PC-9 (cell line): Measurements from ENCODE around the gene TMPO. TPM values are rescaled to one million over a fixed set of nuclear protein-coding genes. Genes with fewer than 3 reads are reported as not detected.
A peak's percentile ranks its signal among the peaks of the same experiment; 100 is the strongest.
"Not testable (repeated sequence)": the region's sequence is repeated elsewhere in the genome, so short reads cannot be mapped to it uniquely, and the experiment has no call there.

Source experiments
- BruUV-seq: library from RNA; stranded (reverse); fragments of 400-500 nt; replicated peaks from 2 replicates; lab custom pipeline; 2021; lab: Mats Ljungman, UMichigan
- CTCF ChIA-PET: fragments of 300-600 bp; sonication (Branson Sonifier 250); formaldehyde crosslinking; loops from one replicate; lab custom pipeline; 2022; ENCODE audit warnings: antibody characterized with exemption; lab: Charles Lee
- POLR2A ChIA-PET: fragments of 300-600 bp; sonication (Branson Sonifier 250); formaldehyde crosslinking; loops from one replicate; lab custom pipeline; 2022; ENCODE audit warnings: antibody characterized with exemption; ENCODE audit not compliant: unreplicated experiment; lab: Charles Lee
- DNase-seq, 2 experiments: peaks; one replicate each; pipeline versions ENCODE4 v3.0.0 to v3.0.0-alpha.2; 2015 to 2022; ENCODE audit warnings: mixed read lengths in 1 of 2
- H2AFZ ChIP-seq: fragments of 200-600 bp; sonication (generic); 2 replicates; pipeline ENCODE4 v1.8.1; 2017; ENCODE audit warnings: antibody characterized with exemption
- H3F3A ChIP-seq: fragments of 200-600 bp; sonication (generic); 2 replicates; pipeline ENCODE4 v1.8.1; 2017; ENCODE audit warnings: antibody characterized with exemption, mild to moderate bottlenecking, low read depth; ENCODE audit not compliant: insufficient read depth
- H3K27ac ChIP-seq: fragments of 200-600 bp; sonication (generic); 2 replicates; pipeline ENCODE4 v1.6.1; 2016; ENCODE audit warnings: mixed run types
- H3K27me3 ChIP-seq: fragments of 200-600 bp; sonication (generic); 2 replicates; pipeline ENCODE4 v1.6.1; 2016; ENCODE audit warnings: low read depth, mixed run types; ENCODE audit not compliant: insufficient read depth
- H3K36me3 ChIP-seq: fragments of 200-600 bp; sonication (generic); 2 replicates; pipeline ENCODE4 v1.6.1; 2016; ENCODE audit warnings: low read depth, mixed run types
- H3K4me1 ChIP-seq: fragments of 200-600 bp; sonication (generic); replicated peaks from 2 replicates; pipeline ENCODE4 v1.6.1; 2016; ENCODE audit warnings: mixed run types; ENCODE audit not compliant: insufficient read depth
- H3K4me2 ChIP-seq: fragments of 200-600 bp; sonication (generic); 2 replicates; pipeline ENCODE4 v1.6.1; 2017; ENCODE audit warnings: mixed run types
- H3K4me3 ChIP-seq: fragments of 200-600 bp; sonication (generic); 2 replicates; pipeline ENCODE4 v1.6.1; 2016; ENCODE audit warnings: mixed run types
- H3K79me2 ChIP-seq: fragments of 200-600 bp; sonication (generic); 2 replicates; pipeline ENCODE4 v1.6.1; 2017; ENCODE audit warnings: low read depth, mixed run types
- H3K9me2 ChIP-seq: fragments of 200-600 bp; sonication (generic); 2 replicates; pipeline ENCODE4 v1.8.1; 2017; ENCODE audit warnings: mild to moderate bottlenecking; ENCODE audit not compliant: insufficient read depth
- H3K9me3 ChIP-seq: fragments of 200-600 bp; sonication (generic); 2 replicates; pipeline ENCODE4 v1.8.1; 2016; ENCODE audit warnings: low read depth; ENCODE audit not compliant: insufficient read depth
- H4K20me1 ChIP-seq: fragments of 200-600 bp; sonication (generic); 2 replicates; pipeline ENCODE4 v1.8.1; 2017; ENCODE audit not compliant: insufficient read depth
- CTCF ChIP-seq: fragments of 200-600 bp; sonication (generic); conservative IDR thresholded peaks from 2 replicates; pipeline ENCODE4 v1.6.1; 2017; ENCODE audit warnings: mixed run types, antibody characterized with exemption, mild to moderate bottlenecking, moderate library complexity
- EZH2 ChIP-seq: fragments of 200-600 bp; sonication (generic); IDR thresholded peaks from 2 replicates; pipeline ENCODE4 v1.8.0; 2017; ENCODE audit warnings: antibody characterized with exemption, low read depth
- intact Hi-C: fragments of 100-400 bp; cut with micrococcal nuclease; formaldehyde crosslinking; loops from one replicate; pipeline ENCODE4 v1.10.0; 2022; ENCODE audit not compliant: unreplicated experiment
- total RNA-seq: library from RNA; stranded (reverse); gene quantifications from 2 replicates; pipeline ENCODE4 v1.2.3, GENCODE V29; 2021

TMPO gene
- total RNA-seq, 1 experiment from 2014 or later: 171 TPM

GRCh38 chr12:98595243-98595988, 80.0 kb downstream of the TMPO start:
- intact Hi-C loops: no loop called here
- Histone ChIP-seq H3K4me1 (peaks cover 20% of the 10 kb centered on the region), H3K79me2 (peaks cover 50% of the 10 kb centered on the region), H3K27me3 (no peaks in the 10 kb centered on the region), H3F3A (peaks cover 43% of the 10 kb centered on the region), H4K20me1 (peaks cover 64% of the 10 kb centered on the region), H2AFZ (no peak overlapping the region), H3K4me3 (peak overlapping the region; percentile 95), H3K4me2 (peak overlapping the region; percentile 93), H3K27ac (peak overlapping the region; percentile 82), H3K36me3 (peaks cover 45% of the 10 kb centered on the region), H3K9me2 (no peaks in the 10 kb centered on the region), H3K9me3 (no peaks in the 10 kb centered on the region)
- no TSS peak for BruUV-seq
- CTCF ChIA-PET: interaction anchor here (2.7 kb wide), 1 partner anchor 29 kb away, joined by 8 read pairs; no protein-coding TSS in a partner anchor
- DNase-seq: peak in 1 of 2 experiments; percentile 75
- POLR2A ChIA-PET: no interaction called here
- TF ChIP-seq EZH2 (no peak), CTCF (no peak)

- H3K9me2 ChIP-seq, POLR2A ChIA-PET, CTCF ChIA-PET, H3K27me3 ChIP-seq, H2AFZ ChIP-seq, BruUV-seq, H3K4me3 ChIP-seq, H3K9me3 ChIP-seq, DNase-seq, H3K4me2 ChIP-seq, H3K27ac ChIP-seq, intact Hi-C loops: not testable (repeated sequence)
- Histone ChIP-seq H3K79me2 (peaks cover 50% of the 10 kb centered on the region), H3K4me1 (peaks cover 20% of the 10 kb centered on the region), H3K36me3 (peaks cover 59% of the 10 kb centered on the region), H4K20me1 (peaks cover 68% of the 10 kb centered on the region), H3F3A (peaks cover 60% of the 10 kb centered on the region)
Measured at GRCh38 chr12:98597313-98597712, 81.9 kb downstream of the TMPO start.

Other genes starting within 250 kb of the TMPO start
- 572 and 697 TPM in 2 replicates for gene SLC25A3, start 78.1 kb downstream of the TMPO start, total RNA-seq
- gene IKBIP, start 129.2 kb downstream of the TMPO start, total RNA-seq: 6.6 and 7.2 TPM in 2 replicates
- gene APAF1, start 129.7 kb downstream of the TMPO start, total RNA-seq: 12.8 and 19.1 TPM in 2 replicates